ENCODE results near the gene DNAJB13.

DNAJB13 gene

DNA sequence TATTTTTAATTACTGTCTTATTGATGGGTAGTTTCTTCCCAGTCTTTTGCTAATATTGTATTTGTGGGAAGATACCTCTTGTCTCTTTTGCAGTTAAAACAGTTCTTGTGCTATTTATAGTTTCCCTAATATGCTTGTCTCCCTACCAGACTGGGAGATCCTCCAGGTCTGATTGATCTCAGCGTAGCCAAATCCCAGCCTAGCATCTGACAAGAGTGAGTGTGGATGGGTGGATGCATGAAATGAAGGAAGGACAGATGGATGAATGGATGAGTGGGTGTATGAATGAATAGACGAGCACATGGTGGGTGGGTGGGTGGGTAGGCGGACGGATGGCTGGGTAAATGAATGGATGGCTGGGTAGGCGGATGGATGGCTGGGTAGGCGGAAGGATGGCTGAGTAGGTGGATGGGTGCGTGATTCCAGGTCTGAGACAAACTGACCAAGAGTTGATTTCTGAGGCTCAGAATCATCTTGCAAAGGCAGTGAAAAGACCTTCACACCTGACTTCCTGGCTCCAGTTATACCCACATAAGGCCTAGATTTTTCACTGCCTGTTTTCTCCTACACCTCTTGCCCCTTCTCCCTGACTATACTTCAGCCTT, 11.4 kb downstream of the DNAJB13 start:
- Histone ChIP-seq H3K4me2 (ENCODE audit: low read length) (no peak overlapping the region), H3K9me3 (ENCODE audit: low read length) (no peaks in the 10 kb centered on the region), H3K79me2 (ENCODE audit: insufficient read depth, low read length) (no peaks in the 10 kb centered on the region), H4K20me1 (ENCODE audit: insufficient read depth, low read length) (no peaks in the 10 kb centered on the region), H3K4me3 (ENCODE audit: low read depth, low read length, poor library complexity, severe bottlenecking) (no peak overlapping the region), H3K9me2 (ENCODE audit: low read depth, low read length) (no peaks in the 10 kb centered on the region), H3F3A (ENCODE audit: insufficient read depth, low read length) (no peaks in the 10 kb centered on the region), H3K4me1 (ENCODE audit: insufficient read depth, low read length, severe bottlenecking) (peaks cover 11% of the 10 kb centered on the region), H3K27me3 (ENCODE audit: insufficient read depth, low read length) (no peaks in the 10 kb centered on the region; the same call in 1 of the 2 replicates), H2AFZ (ENCODE audit: low read length) (no peak overlapping the region), H3K27ac (ENCODE audit: low read depth, low read length, poor library complexity, severe bottlenecking) (no peak overlapping the region), H3K36me3 (ENCODE audit: insufficient read depth, low read length) (no peaks in the 10 kb centered on the region), H3K9ac (ENCODE audit: low read length) (no peak overlapping the region)
- TF ChIP-seq, protein P1, sequence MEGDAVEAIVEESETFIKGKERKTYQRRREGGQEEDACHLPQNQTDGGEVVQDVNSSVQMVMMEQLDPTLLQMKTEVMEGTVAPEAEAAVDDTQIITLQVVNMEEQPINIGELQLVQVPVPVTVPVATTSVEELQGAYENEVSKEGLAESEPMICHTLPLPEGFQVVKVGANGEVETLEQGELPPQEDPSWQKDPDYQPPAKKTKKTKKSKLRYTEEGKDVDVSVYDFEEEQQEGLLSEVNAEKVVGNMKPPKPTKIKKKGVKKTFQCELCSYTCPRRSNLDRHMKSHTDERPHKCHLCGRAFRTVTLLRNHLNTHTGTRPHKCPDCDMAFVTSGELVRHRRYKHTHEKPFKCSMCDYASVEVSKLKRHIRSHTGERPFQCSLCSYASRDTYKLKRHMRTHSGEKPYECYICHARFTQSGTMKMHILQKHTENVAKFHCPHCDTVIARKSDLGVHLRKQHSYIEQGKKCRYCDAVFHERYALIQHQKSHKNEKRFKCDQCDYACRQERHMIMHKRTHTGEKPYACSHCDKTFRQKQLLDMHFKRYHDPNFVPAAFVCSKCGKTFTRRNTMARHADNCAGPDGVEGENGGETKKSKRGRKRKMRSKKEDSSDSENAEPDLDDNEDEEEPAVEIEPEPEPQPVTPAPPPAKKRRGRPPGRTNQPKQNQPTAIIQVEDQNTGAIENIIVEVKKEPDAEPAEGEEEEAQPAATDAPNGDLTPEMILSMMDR (IDR thresholded peaks at IDR 0.05; ENCODE audit: low read length) = no peak
- no peak for TF ChIP-seq EZH2 (IDR thresholded peaks at IDR 0.05; ENCODE audit: borderline replicate concordance, low read length)

DNA sequence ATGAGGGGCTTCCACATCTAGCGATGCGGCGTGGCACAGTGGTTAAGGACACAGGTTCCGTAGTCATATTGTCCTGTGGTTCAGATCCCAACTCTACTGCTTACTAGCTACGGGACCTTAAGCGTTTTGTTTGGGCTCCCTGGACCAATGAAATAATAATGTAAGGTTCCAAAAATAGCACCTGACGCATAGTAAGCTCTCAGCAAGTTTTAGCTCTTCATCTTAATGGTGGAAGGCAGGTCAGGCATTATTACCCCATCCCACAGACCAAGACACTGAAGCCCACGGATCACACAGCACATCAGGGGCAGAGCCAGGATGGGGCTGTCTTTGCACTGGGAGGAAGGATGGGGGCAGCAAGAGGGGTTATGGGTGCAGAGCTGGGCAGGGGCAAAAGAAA, 13.0 kb downstream of the DNAJB13 start:
- no peak overlapping the region for H3K27ac ChIP-seq (ENCODE audit: low read depth, low read length, poor library complexity, severe bottlenecking)
- peaks cover 3% of the 10 kb centered on the region for H3K4me1 ChIP-seq (ENCODE audit: insufficient read depth, low read length, severe bottlenecking)
- no peaks in the 10 kb centered on the region for H4K20me1 ChIP-seq (ENCODE audit: insufficient read depth, low read length)
- no peak overlapping the region for H3K9ac ChIP-seq (ENCODE audit: low read length)
- H3K79me2 ChIP-seq (ENCODE audit: insufficient read depth, low read length) = no peaks in the 10 kb centered on the region
- H3K36me3 ChIP-seq (ENCODE audit: insufficient read depth, low read length) = no peaks in the 10 kb centered on the region
- TF ChIP-seq EZH2 (IDR thresholded peaks at IDR 0.05; ENCODE audit: borderline replicate concordance, low read length) = no peak
- TF ChIP-seq, protein P1 (IDR thresholded peaks at IDR 0.05; ENCODE audit: low read length) = no peak
- H3K4me2 ChIP-seq (ENCODE audit: low read length) = no peak overlapping the region
- no peak overlapping the region for H2AFZ ChIP-seq (ENCODE audit: low read length)
- H3K9me2 ChIP-seq (ENCODE audit: low read depth, low read length) = no peaks in the 10 kb centered on the region
- H3K4me3 ChIP-seq (ENCODE audit: low read depth, low read length, poor library complexity, severe bottlenecking) = no peak overlapping the region
- no peaks in the 10 kb centered on the region for H3F3A ChIP-seq (ENCODE audit: insufficient read depth, low read length)
- no peaks in the 10 kb centered on the region for H3K27me3 ChIP-seq (ENCODE audit: insufficient read depth, low read length)
- no peaks in the 10 kb centered on the region for H3K9me3 ChIP-seq (ENCODE audit: low read length)

DNA sequence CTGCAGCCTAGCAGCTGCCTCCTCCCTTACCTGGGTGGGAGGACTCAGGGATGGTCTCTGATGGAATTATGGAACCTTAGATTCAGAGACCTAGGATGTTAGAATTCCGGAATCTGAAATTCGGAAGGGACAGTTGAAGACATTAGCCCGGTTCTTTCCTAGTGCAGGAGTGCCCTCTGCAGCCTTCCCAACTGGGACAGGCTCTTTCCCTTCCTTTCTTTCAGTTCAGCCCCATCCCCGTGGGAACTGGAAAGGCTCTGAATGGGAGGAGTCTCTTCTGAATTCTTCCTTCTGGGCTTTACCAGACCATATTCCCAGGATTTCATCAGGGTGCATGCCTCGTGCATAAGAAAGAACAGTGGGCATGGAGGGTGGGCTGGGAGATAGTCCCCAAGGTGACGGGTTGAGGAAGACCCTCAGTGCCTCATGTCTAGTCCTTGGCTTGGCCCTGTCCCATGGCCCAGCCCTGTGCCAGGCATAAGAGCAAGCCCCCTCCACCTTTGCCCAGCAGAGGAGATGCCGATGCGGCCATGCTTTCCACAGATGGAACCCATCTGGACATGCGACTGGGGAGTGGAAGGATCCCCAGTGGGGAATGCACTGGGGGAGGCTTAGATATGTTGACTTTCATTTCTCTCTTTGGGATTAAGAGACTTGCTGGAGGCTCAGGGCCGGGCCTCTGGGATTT, 14.4 kb downstream of the DNAJB13 start:
- no peaks in the 10 kb centered on the region for H4K20me1 ChIP-seq (ENCODE audit: insufficient read depth, low read length)
- no peaks in the 10 kb centered on the region for H3K27me3 ChIP-seq (ENCODE audit: insufficient read depth, low read length)
- H3K79me2 ChIP-seq (ENCODE audit: insufficient read depth, low read length) = no peaks in the 10 kb centered on the region
- H3F3A ChIP-seq (ENCODE audit: insufficient read depth, low read length) = no peaks in the 10 kb centered on the region
- peaks cover 9% of the 10 kb centered on the region for H3K4me1 ChIP-seq (ENCODE audit: insufficient read depth, low read length, severe bottlenecking)
- TF ChIP-seq EZH2 (IDR thresholded peaks at IDR 0.05; ENCODE audit: borderline replicate concordance, low read length) = no peak
- TF ChIP-seq, protein P1 (IDR thresholded peaks at IDR 0.05; ENCODE audit: low read length) = no peak
- no peaks in the 10 kb centered on the region for H3K9me2 ChIP-seq (ENCODE audit: low read depth, low read length)
- H3K4me3 ChIP-seq (ENCODE audit: low read depth, low read length, poor library complexity, severe bottlenecking) = no peak overlapping the region
- H3K27ac ChIP-seq (ENCODE audit: low read depth, low read length, poor library complexity, severe bottlenecking) = no peak overlapping the region
- no peaks in the 10 kb centered on the region for H3K36me3 ChIP-seq (ENCODE audit: insufficient read depth, low read length)
- H3K9me3 ChIP-seq (ENCODE audit: low read length) = no peaks in the 10 kb centered on the region
- no peak overlapping the region for H3K4me2 ChIP-seq (ENCODE audit: low read length)
- H2AFZ ChIP-seq (ENCODE audit: low read length) = no peak overlapping the region
- H3K9ac ChIP-seq (ENCODE audit: low read length) = no peak overlapping the region
